AG04450 (cell line): Measurements from ENCODE around the gene ZNF800. TPM values are rescaled to one million over a fixed set of nuclear protein-coding genes. Genes with fewer than 3 reads are reported as not detected.

Source experiments
- CTCF ChIA-PET: fragments of 300-600, 350-600 bp; formaldehyde crosslinking; extraction: SDS; loops from one replicate; lab custom pipeline; 2022; ENCODE audit warnings: antibody characterized with exemption, inconsistent platforms; lab: Charles Lee
- POLR2A ChIA-PET: fragments of 350-600 bp; formaldehyde crosslinking; extraction: SDS; loops from one replicate; lab custom pipeline; 2021; ENCODE audit warnings: antibody characterized with exemption, inconsistent platforms; lab: Yijun Ruan, JAX
- DNase-seq: peaks from one replicate; pipeline ENCODE4 v3.0.0-alpha.2; 2011; ENCODE audit warnings: low read depth, low spot score
- H3K27ac ChIP-seq: one replicate; pipeline ENCODE4 v1.5.1; 2012; ENCODE audit warnings: low read depth, low read length, control low read depth
- H3K27me3 ChIP-seq: one replicate; pipeline ENCODE4 v1.6.0; 2012; ENCODE audit warnings: low read length; ENCODE audit not compliant: control insufficient read depth, insufficient read depth
- H3K4me3 ChIP-seq: 2 replicates; pipeline ENCODE4 v1.5.1; 2011; ENCODE audit warnings: mild to moderate bottlenecking, low read depth, low read length, control low read depth
- H3K9me3 ChIP-seq: 2 replicates; pipeline ENCODE4 v1.5.1; 2012; ENCODE audit warnings: low read length; ENCODE audit not compliant: control insufficient read depth, insufficient read depth
- CTCF ChIP-seq: IDR thresholded peaks from 2 replicates; pipeline ENCODE4 v1.5.1; 2011; ENCODE audit warnings: low read depth, low read length, control low read depth, inconsistent platforms
- polyA plus RNA-seq: library from polyadenylated mRNA; depleted of rRNA; stranded (reverse); fragments of >200 nt; gene quantifications from 2 replicates; pipeline ENCODE4 v1.2.3, GENCODE V29; 2011

ZNF800 gene
- polyA plus RNA-seq, 1 experiment = 13.1 TPM

- Histone ChIP-seq H3K9me3 (no peaks in the 10 kb centered on the region), H3K4me3 (no peak overlapping the region), H3K27me3 (no peaks in the 10 kb centered on the region), H3K27ac (no peak overlapping the region)
- POLR2A ChIA-PET = interaction anchor here (1.0 kb wide), 1 partner anchor 25 kb away, joined by 3 read pairs; the partner anchor contains the start of gene ZNF800
- DNase-seq = no peak
- CTCF ChIA-PET = interaction anchor here (5.4 kb wide), 1 partner anchor 19 kb away, joined by 32 read pairs; no protein-coding TSS in a partner anchor
- no peak for TF ChIP-seq CTCF
Measured at GRCh38 chr7:127367679-127368078, 24.8 kb downstream of the ZNF800 start.

GRCh38 chr7:127366680-127367079 is 25.8 kb downstream of the ZNF800 start:
- ChIA-PET POLR2A (no interaction called here), CTCF (interaction anchor here (5.4 kb wide), 1 partner anchor 18 kb away, joined by 32 read pairs; no protein-coding TSS in a partner anchor)
- no peak for TF ChIP-seq CTCF
- Histone ChIP-seq H3K9me3 (no peaks in the 10 kb centered on the region), H3K4me3 (no peak overlapping the region), H3K27me3 (no peaks in the 10 kb centered on the region), H3K27ac (no peak overlapping the region)
- DNase-seq = no peak

- Histone ChIP-seq H3K9me3 (no peaks in the 10 kb centered on the region), H3K27ac (no peak overlapping the region), H3K4me3 (no peak overlapping the region), H3K27me3 (no peaks in the 10 kb centered on the region)
- DNase-seq = no peak
- ChIA-PET CTCF (interaction anchor here (5.4 kb wide), 1 partner anchor 18 kb away, joined by 32 read pairs; no protein-coding TSS in a partner anchor), POLR2A (no interaction called here)
- TF ChIP-seq CTCF = no peak
Measured at GRCh38 chr7:127365957-127366315, 26.6 kb downstream of the ZNF800 start.

- Histone ChIP-seq H3K27ac (no peak overlapping the region), H3K4me3 (no peak overlapping the region), H3K9me3 (no peaks in the 10 kb centered on the region), H3K27me3 (no peaks in the 10 kb centered on the region)
- no peak for TF ChIP-seq CTCF
- DNase-seq = no peak
- CTCF ChIA-PET = interaction anchor here (5.4 kb wide), 1 partner anchor 17 kb away, joined by 32 read pairs; no protein-coding TSS in a partner anchor
- POLR2A ChIA-PET = no interaction called here
Measured at GRCh38 chr7:127365164-127365956, 27.1 kb downstream of the ZNF800 start.
